Measurements from ENCODE around the gene TK2. TPM values are rescaled to one million over a fixed set of nuclear protein-coding genes. Genes with fewer than 3 reads are reported as not detected.
"Not testable (repeated sequence)": the region's sequence is repeated elsewhere in the genome, so short reads cannot be mapped to it uniquely, and the experiment has no call there.

Gene TK2
- total and polyA plus RNA-seq, 2 experiments from 2014 or later: 27.9 to 57.5 TPM

DNA sequence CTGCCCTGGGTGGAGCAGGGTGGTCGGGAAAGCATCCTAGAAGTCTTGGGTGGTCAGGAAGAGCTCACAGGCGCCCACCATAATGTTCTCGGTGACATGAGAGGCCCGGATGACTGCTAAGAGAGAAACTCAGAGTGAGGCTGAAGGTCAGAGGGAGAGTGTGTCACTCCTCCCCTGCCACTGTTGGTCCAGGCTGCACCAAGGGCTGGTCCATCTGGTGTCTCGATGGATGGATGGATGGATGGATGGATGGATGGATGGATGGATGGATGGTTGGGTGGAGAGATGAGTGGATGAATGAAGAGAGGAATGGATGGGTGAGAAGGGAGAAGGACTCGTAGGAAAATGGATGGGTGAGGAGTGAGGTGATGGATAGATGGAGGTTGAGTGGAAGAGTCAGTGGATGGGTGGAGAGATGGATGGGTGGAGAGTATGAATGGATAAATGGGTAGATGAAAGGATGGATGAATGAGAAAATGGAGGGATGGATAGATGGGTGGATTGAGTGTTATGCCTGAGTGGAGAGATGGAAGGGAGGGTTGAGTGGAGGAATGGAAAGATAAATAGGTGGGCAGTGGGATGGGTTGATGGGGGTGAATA, 79.9 kb downstream of the TK2 start:
- in situ Hi-C loops (cut with MboI): no loop called here
- Histone ChIP-seq H3K4me2 (ENCODE audit: unreplicated experiment) (no peak overlapping the region), H4K20me1 (ENCODE audit: insufficient read depth) (no peaks in the 10 kb centered on the region), H3K79me2 (ENCODE audit: insufficient read depth) (no peaks in the 10 kb centered on the region), H3K27me3 (replicated peaks; ENCODE audit: insufficient read depth) (no peaks in the 10 kb centered on the region), H3F3A (ENCODE audit: insufficient read depth) (no peaks in the 10 kb centered on the region), H3K36me3 (ENCODE audit: low read depth) (no peaks in the 10 kb centered on the region), H2AFZ (no peak overlapping the region), H3K9me3 (ENCODE audit: low read depth) (no peaks in the 10 kb centered on the region), H3K4me3 (no peak overlapping the region), H3K27ac (no peak overlapping the region), H3K9ac (no peak overlapping the region), H3K4me1 (ENCODE audit: insufficient read depth) (no peaks in the 10 kb centered on the region), H3K9me2 (ENCODE audit: insufficient read depth) (no peaks in the 10 kb centered on the region)
- no peak for TF ChIP-seq EZH2phosphoT487 (IDR thresholded peaks at IDR 0.05; ENCODE audit: insufficient read depth, low read depth)
- no peak for TF ChIP-seq EZH2 (IDR thresholded peaks at IDR 0.05; ENCODE audit: insufficient read depth, poor library complexity, severe bottlenecking)
- WGBS, 2 experiments (ENCODE audit: low coverage in 1 of 2, low lambda C conversion rate in 2 of 2, missing lambda C conversion rate in 2 of 2): 80 to 87% methylated on average over 6 of the region's 6 CpGs
- no peak for DNase-seq

DNA sequence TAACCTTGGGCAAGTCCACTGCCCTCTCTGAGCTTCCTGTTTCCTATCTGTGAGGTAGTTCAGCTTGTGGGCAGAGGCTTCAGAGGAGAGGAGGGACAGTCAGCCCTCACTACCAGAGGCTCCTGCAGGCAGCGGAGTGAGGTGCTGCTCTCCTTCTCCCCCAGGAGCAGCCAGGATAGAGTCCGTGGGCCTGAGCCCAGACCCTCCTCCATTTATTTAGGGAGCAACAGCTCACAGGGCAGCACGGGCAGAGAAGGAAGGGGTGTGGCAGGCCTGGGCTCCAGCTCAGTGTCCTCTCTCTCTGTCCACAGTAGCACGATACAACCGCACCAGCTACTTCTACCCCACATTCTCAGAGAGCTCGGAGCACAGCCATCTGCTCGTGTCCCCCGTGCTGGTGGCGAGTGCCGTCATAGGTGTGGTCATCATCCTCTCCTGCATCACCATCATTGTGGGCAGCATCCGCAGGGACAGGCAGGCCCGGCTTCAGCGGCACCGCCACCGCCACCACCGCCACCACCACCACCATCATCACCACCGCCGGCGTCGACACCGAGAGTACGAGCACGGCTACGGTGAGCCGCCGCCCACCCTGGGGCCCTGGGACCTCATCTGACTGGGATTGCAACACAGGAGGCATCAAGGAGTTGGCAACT, 80.5 kb downstream of the TK2 start:
- no peak overlapping the region for H3K4me2 ChIP-seq (ENCODE audit: unreplicated experiment)
- 91 to 92% methylated on average over 13 to 26 of the region's 26 CpGs for WGBS, 2 experiments (ENCODE audit: low coverage in 1 of 2, low lambda C conversion rate in 2 of 2, missing lambda C conversion rate in 2 of 2)
- no peaks in the 10 kb centered on the region for H3K9me3 ChIP-seq (ENCODE audit: low read depth)
- no peak for DNase-seq
- no peak overlapping the region for H3K4me3 ChIP-seq
- H3K9me2 ChIP-seq (ENCODE audit: insufficient read depth): no peaks in the 10 kb centered on the region
- TF ChIP-seq EZH2phosphoT487 (IDR thresholded peaks at IDR 0.05; ENCODE audit: insufficient read depth, low read depth) (no peak), EZH2 (IDR thresholded peaks at IDR 0.05; ENCODE audit: insufficient read depth, poor library complexity, severe bottlenecking) (no peak)
- no peaks in the 10 kb centered on the region for H4K20me1 ChIP-seq (ENCODE audit: insufficient read depth)
- H3F3A ChIP-seq (ENCODE audit: insufficient read depth): no peaks in the 10 kb centered on the region
- H2AFZ ChIP-seq: no peak overlapping the region
- no peak overlapping the region for H3K27ac ChIP-seq
- H3K4me1 ChIP-seq (ENCODE audit: insufficient read depth): no peaks in the 10 kb centered on the region
- no peaks in the 10 kb centered on the region for H3K36me3 ChIP-seq (ENCODE audit: low read depth)
- H3K27me3 ChIP-seq (replicated peaks; ENCODE audit: insufficient read depth): no peaks in the 10 kb centered on the region
- in situ Hi-C loops (cut with MboI): no loop called here
- H3K9ac ChIP-seq: no peak overlapping the region
- no peaks in the 10 kb centered on the region for H3K79me2 ChIP-seq (ENCODE audit: insufficient read depth)

DNA sequence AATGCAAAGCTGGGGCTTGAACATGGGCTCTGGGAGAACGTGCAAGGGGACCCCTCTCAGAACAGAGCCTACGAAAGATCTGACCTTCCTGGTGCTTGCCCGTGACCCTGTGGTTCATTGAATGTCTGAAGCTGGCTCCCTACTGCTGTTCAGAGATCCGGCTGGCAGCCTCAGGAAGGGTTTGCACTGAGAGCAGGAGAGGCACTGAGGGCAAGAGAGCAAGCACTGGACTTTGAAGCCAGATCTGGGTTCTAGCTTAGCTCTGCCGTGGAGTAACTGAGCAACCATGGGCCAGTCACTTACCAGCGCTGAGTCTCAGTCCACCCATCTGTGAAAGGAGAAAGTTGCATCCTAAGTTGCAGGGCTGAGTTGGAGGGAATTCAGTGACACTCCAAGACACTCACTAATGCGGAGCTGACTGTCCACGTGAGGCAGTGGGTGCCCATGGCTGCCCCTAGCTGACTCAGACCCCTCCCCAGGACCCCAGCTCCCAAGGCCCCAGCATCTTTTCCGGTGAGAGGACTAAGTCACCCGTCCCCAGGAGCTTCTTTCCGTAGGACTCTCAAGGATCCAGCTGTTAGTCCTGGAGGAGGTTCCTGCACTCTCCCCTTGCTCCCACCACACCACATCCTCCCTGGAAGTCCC, 81.5 kb downstream of the TK2 start:
- in situ Hi-C loops (cut with MboI): no loop called here
- H3K36me3 ChIP-seq (ENCODE audit: low read depth): no peaks in the 10 kb centered on the region
- WGBS, 2 experiments (ENCODE audit: low coverage in 1 of 2, low lambda C conversion rate in 2 of 2, missing lambda C conversion rate in 2 of 2): 76 to 82% methylated on average over 11 of the region's 11 CpGs

DNA sequence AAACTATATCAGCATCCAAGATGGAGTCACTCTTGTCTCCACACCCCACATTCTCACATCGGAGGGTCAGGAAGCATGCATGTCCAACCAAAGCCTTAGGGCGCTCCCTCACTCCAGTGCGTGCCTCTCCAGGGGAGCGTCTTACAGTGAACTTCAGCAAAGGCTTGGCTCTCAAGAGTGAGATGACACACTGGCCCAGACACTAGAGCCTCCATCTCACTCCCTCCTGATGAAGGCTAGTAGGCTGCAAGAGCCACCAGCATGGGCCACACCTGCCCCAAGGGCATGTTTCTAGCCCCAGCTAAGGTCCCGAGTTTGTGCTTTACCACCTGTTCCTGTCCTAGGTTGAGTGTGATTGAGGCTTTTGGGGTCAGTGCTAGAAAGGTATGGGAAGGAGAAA, 82.3 kb downstream of the TK2 start:
- H3K9me3 ChIP-seq (ENCODE audit: low read depth): no peaks in the 10 kb centered on the region
- H3K79me2 ChIP-seq (ENCODE audit: insufficient read depth): no peaks in the 10 kb centered on the region
- H3K27ac ChIP-seq: no peak overlapping the region
- no peaks in the 10 kb centered on the region for H4K20me1 ChIP-seq (ENCODE audit: insufficient read depth)
- H3K4me2 ChIP-seq (ENCODE audit: unreplicated experiment): no peak overlapping the region
- no peak for TF ChIP-seq EZH2 (IDR thresholded peaks at IDR 0.05; ENCODE audit: insufficient read depth, poor library complexity, severe bottlenecking)
- peaks cover 11% of the 10 kb centered on the region; the same call in 1 of the 2 replicates for H3K27me3 ChIP-seq (replicated peaks; ENCODE audit: insufficient read depth)
- in situ Hi-C loops (cut with MboI): no loop called here
- no peaks in the 10 kb centered on the region for H3K36me3 ChIP-seq (ENCODE audit: low read depth)
- H3K9me2 ChIP-seq (ENCODE audit: insufficient read depth): no peaks in the 10 kb centered on the region
- no peak overlapping the region for H2AFZ ChIP-seq
- WGBS, 2 experiments (ENCODE audit: low coverage in 1 of 2, low lambda C conversion rate in 2 of 2, missing lambda C conversion rate in 2 of 2): 89 to 90% methylated on average over 5 of the region's 5 CpGs
- H3K9ac ChIP-seq: no peak overlapping the region
- H3K4me3 ChIP-seq: no peak overlapping the region
- DNase-seq: no peak
- no peaks in the 10 kb centered on the region for H3K4me1 ChIP-seq (ENCODE audit: insufficient read depth)
- H3F3A ChIP-seq (ENCODE audit: insufficient read depth): no peaks in the 10 kb centered on the region

More for the DNA sequence above, 81.5 kb downstream of the TK2 start:
- Histone ChIP-seq H3K9ac (no peak overlapping the region), H3K4me2 (ENCODE audit: unreplicated experiment) (no peak overlapping the region), H4K20me1 (ENCODE audit: insufficient read depth) (no peaks in the 10 kb centered on the region), H3F3A (ENCODE audit: insufficient read depth) (no peaks in the 10 kb centered on the region), H3K4me1 (ENCODE audit: insufficient read depth) (no peaks in the 10 kb centered on the region), H3K27ac (no peak overlapping the region), H3K4me3 (no peak overlapping the region), H3K27me3 (replicated peaks; ENCODE audit: insufficient read depth) (peaks cover 6% of the 10 kb centered on the region; the same call in 1 of the 2 replicates), H3K79me2 (ENCODE audit: insufficient read depth) (no peaks in the 10 kb centered on the region), H3K9me3 (ENCODE audit: low read depth) (no peaks in the 10 kb centered on the region), H3K9me2 (ENCODE audit: insufficient read depth) (no peaks in the 10 kb centered on the region), H2AFZ (no peak overlapping the region)
- TF ChIP-seq EZH2phosphoT487 (IDR thresholded peaks at IDR 0.05; ENCODE audit: insufficient read depth, low read depth) (no peak), EZH2 (IDR thresholded peaks at IDR 0.05; ENCODE audit: insufficient read depth, poor library complexity, severe bottlenecking) (no peak)
- no peak for DNase-seq

DNA sequence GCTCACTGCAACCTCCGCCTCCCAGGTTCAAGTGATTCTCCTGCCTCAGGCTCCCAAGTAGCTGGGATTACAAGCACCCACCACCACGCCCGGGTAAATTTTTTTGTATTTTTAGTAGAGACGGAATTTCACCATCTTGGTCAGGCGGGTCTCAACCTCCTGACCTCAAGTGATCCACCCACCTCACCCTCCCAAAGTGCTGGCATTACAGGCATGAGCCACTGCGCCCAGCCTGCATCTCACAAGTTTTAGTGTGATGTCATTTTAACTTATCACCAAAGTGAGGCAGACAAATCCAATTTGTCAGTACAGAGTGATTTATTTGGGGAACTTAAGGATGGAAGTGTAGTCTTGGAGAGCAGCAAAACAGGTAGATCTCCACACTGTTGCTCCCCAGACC, 83.3 kb downstream of the TK2 start:
- H3K4me3 ChIP-seq; H3K9me2 ChIP-seq (ENCODE audit: insufficient read depth); H3K4me1 ChIP-seq (ENCODE audit: insufficient read depth); H3K9me3 ChIP-seq (ENCODE audit: low read depth); H2AFZ ChIP-seq; H3F3A ChIP-seq (ENCODE audit: insufficient read depth); H3K9ac ChIP-seq; in situ Hi-C loops (cut with MboI); H3K4me2 ChIP-seq (ENCODE audit: unreplicated experiment); H3K27ac ChIP-seq; H3K36me3 ChIP-seq (ENCODE audit: low read depth); DNase-seq; H3K79me2 ChIP-seq (ENCODE audit: insufficient read depth); H4K20me1 ChIP-seq (ENCODE audit: insufficient read depth): not testable (repeated sequence)
- WGBS, 2 experiments (ENCODE audit: low coverage in 1 of 2, low lambda C conversion rate in 2 of 2, missing lambda C conversion rate in 2 of 2): 86 to 89% methylated on average over 6 of the region's 6 CpGs
- peaks cover 11% of the 10 kb centered on the region; the same call in 1 of the 2 replicates for H3K27me3 ChIP-seq (replicated peaks; ENCODE audit: insufficient read depth)

DNA sequence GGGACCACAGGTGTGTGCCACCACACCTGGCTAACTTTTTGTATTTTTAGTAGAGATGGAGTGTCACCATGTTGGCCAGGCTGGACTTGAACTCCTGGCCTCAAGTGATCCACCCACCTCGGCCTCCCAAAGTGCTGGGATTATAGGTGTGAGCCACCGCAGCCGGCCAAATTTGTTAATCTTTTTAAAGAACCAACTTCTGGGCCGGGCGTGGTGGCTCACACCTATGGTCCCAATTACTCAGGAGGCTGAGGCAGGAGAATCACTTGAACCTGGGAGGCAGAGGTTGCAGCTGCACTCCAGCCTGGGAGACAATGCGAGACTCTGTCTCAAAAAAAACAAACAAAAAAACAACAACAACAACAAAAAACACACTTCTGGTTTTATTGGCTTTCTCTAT, 84.0 kb downstream of the TK2 start:
- H3K9ac ChIP-seq; H3K79me2 ChIP-seq (ENCODE audit: insufficient read depth); H3K27ac ChIP-seq; H3F3A ChIP-seq (ENCODE audit: insufficient read depth); H3K9me2 ChIP-seq (ENCODE audit: insufficient read depth); DNase-seq; H4K20me1 ChIP-seq (ENCODE audit: insufficient read depth); H3K9me3 ChIP-seq (ENCODE audit: low read depth); H2AFZ ChIP-seq; H3K4me2 ChIP-seq (ENCODE audit: unreplicated experiment); H3K36me3 ChIP-seq (ENCODE audit: low read depth); H3K4me1 ChIP-seq (ENCODE audit: insufficient read depth); in situ Hi-C loops (cut with MboI); H3K4me3 ChIP-seq: not testable (repeated sequence)
- WGBS, 2 experiments (ENCODE audit: low coverage in 1 of 2, low lambda C conversion rate in 2 of 2, missing lambda C conversion rate in 2 of 2): 85 to 91% methylated on average over 6 of the region's 6 CpGs
- H3K27me3 ChIP-seq (replicated peaks; ENCODE audit: insufficient read depth): peaks cover 12% of the 10 kb centered on the region; the same call in 1 of the 2 replicates

Data from GM23248 (cell line).